ENCODE data around the gene SESN2. TPM values are rescaled to one million over a fixed set of nuclear protein-coding genes. Genes with fewer than 3 reads are reported as not detected.

SESN2 gene
- total RNA-seq, 1 donor from 2014 or later = 5.0 TPM

DNA sequence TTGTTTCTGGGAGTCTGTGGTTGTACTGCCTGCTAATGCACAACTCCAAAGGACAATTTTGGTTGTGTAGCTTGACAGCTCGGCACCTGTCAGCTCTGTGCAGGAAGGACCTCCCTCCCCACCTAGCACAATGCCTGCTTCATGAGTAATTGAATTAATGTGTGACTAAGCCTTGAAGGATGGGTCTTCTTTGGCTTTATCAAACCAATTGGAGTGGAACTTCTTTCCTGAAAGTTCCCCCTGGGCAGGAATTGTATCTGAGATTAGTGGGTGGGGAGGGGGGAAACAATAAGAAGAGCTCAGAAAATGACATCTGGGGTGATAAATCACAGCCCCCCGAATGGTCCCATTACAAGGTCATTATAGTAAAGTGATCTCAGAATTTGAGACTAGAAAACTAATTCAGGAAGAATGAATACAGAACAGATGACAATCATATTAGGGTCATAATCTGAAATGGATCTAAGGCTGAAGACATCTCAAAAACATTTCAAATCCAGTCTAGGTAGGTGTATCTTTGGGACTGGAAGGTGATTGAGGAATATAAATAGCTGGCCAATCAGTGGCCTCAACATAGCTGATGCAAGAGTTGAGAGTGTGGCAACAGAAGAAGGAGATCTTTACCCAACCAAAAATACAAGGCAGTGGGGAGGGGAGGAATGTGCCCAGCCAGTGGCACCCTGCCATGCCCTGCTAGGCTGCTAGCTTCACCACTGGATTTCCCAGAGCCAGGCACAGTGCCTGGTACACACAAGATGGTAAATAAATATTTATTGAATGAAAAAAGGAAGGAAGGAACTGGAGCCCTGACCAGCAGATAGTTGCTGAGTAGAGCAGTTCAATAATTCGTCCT lies 10.1 kb upstream of the SESN2 start:
- peak in 1 of 2 donors; percentile 34 for DNase-seq (ENCODE audit: low read depth in 2 of 2)

DNA sequence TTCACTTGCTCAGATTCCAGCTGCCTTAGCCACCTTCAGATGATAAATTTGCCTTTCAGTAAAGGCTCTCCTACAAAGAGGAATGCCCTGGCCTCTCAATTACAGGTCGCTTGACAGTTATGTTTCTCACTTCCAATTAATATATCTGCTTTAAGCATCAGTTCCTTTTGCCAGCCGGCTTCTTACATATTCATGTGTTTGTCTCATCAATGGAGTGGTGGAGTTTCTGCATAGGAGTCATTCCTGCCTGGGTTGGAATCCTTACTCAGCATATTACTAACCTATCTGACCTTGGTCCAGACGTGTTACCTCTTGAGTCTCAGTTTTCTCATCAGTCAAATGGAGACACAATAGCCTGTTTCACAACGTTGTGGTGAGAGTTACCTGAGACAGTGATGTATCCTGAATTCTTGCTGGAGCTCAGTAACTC lies 9.4 kb upstream of the SESN2 start:
- DNase-seq (ENCODE audit: low read depth in 2 of 2) = no peak

DNA sequence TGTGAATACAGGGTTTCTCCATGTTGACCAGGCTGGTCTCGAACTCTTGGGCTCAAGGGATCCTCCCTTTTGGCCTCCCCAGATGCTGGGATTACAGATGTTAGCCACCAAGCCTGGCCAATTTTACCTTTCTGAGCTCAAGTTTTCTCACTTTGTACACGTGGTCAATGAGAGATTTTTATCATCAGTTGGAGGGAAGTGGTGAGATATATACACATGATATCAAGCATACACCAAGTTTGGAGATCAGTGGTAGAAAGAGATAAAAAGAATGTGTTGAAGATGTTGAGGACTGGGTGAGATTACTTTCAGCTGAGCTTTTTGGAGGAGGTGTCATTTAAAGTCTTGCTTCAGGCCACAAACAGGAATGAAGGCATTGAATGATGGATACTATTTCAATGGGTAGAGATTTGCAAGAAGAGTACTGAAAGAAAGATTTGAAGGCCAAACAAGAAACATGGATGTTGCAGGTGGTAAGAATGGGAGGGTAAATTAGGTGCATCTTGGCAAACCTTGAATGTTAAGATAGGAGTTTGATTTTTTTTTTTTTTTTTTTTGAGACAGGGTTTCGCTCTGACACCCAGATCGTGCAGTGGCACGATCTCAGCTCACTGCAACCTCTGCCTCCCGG lies 3.0 kb upstream of the SESN2 start:
- no peak for DNase-seq (ENCODE audit: low read depth in 2 of 2)

DNA sequence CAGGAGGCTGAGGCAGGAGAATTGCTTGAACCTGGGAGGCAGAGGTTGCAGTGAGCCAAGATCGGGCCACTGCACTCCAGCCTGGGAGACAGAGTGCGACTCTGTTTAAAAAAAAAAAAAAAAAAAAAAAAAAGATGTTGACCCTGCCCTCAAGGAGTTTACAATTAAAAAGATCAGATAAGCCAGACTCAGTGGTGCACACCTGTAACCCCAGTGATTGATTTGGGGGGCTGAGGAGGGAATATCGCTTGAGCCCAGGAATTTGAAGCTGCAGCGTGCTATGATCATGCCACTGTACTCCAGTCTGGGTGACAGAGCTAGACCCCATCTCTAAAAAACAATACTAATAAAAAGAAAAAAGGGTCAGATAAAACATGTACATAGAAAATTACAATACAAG lies 1.6 kb upstream of the SESN2 start:
- DNase-seq (ENCODE audit: low read depth in 2 of 2) = no peak

DNA sequence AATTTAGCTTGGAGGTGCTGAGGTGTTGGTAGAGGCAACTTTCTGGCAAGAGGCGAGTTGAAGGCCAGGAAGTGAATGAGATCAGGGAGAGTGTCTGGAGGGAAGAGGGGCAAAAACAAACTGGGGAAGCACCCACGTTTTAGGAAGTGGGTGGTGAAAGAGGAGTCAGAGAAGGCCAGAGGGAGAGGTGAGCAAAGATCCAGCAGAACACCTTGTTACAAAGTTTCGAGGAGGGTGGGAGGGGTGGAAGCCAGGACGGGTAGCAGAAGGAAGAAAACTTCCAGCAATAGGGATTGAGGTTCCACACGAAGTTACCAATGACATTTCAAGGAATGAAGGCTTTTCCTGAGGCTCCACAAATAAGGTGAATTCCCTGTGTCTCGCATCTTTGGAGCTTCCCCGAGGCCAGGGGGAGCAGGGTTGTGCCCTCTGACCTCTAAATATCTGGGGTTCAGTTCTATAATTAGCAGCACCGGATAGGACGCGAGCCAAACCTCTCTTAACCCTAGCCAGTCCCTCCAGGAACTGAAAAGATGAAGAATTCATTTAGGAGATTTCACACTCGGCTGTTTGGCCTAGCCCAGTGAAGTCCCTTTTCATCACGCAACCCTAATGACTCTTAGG lies 578 bp upstream of the SESN2 start:
- peak in 1 of 2 donors; percentile 19 for DNase-seq (ENCODE audit: low read depth in 2 of 2)

DNA sequence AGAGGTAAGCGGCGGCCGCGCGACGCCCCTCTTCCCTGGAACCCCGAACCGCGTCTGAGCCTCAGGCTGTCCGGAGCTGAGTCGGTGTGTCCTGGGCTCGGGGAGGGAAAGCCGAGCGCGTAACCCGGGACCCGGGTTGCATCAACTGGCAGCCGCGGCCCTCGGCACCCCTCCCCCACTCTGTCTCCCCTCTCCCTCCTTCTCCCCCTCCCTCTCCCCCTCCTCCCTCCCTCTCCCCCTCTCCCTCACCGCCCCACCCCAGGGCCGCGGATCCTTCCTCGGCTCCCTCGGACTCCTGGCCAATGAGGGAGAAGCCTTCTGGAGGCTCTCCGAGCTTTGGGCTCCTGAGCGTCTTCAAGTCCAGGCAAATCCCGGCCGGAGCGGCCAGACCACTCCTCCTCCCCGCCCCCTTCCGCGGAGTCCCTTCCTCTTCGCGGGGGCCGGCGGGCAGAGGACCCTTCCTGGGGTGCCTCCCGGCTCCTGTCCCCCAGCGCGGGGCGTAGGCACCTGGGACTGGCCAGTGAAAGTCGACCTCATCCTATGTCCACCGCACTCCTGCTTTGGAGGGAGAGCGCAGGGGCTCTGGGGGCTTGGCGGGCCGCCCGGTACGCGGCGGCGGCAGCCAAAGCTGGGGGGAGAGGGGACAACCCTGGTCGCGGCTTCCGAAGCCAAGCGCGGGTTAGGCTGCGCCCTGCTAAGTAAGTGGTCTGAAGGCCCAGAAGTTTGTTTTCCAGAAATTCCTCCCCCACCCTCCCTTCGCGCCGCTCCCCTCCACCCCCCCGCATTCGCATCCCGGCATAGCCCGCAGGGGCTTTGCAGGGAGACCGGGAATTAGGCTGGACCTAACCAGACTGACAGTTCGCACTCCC lies 850 bp downstream of the SESN2 start:
- peak; percentile 38 to 89 for DNase-seq (ENCODE audit: low read depth in 2 of 2)

DNA sequence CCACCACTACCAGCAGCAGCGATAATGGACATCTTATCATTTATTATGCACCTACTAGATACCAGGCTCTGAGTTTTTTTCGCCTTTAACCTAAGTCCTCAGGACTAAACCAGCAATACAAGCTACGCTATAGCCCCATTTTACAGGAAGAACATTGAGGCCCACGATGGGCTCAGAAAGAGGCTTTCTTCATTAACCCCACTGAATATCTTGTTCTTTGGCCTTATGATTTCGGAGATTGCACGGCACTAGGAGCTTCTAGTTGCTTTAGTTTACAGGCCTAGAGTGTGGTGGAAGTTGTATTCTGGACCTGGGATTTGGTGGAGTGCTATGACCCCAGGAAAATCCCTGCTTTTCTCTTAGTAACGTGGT lies 1.5 kb downstream of the SESN2 start:
- DNase-seq (ENCODE audit: low read depth in 2 of 2) = no peak

DNA sequence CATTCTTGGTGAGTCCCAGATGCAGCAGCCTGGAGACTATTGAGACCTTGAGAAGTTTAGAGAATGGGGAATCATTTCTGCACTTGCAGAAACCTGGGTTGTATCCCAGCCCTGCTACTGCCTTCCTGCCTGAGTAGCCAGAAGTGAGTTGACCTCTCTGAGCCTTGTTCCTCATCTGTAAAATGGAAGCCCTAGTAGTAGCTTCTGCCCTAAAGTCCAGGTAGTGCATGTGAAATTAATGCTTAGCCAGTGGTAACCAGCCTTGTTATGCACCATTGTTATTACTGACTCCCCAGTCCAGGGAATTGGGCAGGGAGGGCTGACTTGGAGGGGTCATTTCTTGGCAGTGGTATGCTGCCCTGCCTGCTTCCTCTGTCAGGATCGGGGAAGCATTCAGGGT lies 5.6 kb downstream of the SESN2 start:
- DNase-seq (ENCODE audit: low read depth in 2 of 2) = no peak

DNA sequence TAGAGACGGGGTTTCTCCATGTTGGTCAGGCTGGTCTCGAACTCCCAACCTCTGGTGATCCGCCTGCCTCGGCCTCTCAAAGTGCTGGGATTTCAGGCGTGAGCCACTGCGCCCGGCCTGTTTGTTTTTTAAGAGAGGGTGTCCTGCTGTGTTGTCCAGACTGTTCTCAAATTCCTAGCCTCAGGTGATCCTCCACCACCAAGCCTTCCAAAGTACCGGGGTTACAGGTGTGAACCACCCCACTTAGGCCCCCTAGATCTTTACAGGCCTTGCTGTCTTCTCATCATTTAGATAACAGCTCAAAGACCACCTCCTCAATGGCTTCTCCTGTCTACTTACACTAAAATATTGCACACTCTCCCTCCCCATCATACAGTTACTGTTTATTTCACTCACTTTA lies 6.3 kb downstream of the SESN2 start:
- no peak for DNase-seq (ENCODE audit: low read depth in 2 of 2)

DNA sequence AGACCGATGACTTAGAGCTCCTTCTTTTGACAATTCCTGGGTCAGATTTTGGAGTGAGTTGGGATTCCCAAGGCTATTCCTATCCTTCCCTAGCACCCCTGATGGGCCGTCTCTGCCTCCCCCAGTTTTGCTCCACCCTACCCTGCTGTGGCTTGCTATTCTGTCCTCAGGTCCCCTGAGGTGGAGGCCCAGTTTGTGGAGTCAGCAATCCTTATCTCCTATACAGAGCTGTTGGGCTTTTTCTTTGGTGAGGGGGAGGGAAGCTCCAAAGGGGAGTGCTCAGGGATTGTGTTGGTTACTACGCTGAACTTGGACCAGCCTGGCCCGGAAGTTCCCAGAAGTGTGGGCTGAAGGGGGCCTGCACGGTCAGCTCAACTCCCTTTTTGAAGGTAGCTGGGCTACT lies 7.6 kb downstream of the SESN2 start:
- DNase-seq (ENCODE audit: low read depth in 2 of 2) = no peak

DNA sequence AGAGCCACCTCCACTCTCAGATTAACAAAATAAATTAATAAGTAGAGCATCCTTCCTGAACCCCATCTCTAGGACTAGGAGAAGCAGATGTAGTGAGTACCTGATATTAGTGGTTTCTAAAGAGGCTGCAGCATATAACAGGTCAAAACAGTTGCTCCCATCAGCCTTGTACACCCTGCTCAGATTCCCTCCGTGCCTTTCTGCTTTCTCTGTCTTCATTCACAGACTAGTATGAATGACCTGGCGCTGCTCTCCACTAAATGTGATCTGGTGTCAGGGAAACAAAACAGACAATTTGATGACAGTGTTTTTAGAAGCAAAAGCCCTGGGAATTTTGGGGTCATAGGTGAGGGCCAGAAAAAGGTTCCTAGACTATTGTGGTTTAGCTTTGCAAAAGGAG lies 8.3 kb downstream of the SESN2 start:
- peak in 1 of 2 donors; percentile 52 for DNase-seq (ENCODE audit: low read depth in 2 of 2)

DNA sequence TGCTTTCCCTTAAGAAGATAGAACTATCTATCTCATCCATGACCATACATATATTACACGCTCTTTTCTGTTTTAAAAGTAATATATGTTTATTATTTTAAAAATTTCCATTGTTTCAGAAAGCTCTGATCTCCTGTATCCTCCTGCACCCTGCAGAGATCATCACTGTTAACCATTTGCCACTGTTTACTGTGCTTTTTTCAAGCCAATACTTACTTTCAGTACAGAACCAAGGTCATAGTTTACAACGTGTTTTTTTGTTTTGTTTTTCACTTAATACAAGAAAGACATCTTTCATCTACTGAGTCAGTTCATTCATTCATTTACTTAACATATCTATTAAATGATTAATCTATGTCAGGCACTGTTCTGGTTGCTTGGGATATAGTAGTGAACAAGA lies 10.2 kb downstream of the SESN2 start:
- DNase-seq (ENCODE audit: low read depth in 2 of 2) = no peak

DNA sequence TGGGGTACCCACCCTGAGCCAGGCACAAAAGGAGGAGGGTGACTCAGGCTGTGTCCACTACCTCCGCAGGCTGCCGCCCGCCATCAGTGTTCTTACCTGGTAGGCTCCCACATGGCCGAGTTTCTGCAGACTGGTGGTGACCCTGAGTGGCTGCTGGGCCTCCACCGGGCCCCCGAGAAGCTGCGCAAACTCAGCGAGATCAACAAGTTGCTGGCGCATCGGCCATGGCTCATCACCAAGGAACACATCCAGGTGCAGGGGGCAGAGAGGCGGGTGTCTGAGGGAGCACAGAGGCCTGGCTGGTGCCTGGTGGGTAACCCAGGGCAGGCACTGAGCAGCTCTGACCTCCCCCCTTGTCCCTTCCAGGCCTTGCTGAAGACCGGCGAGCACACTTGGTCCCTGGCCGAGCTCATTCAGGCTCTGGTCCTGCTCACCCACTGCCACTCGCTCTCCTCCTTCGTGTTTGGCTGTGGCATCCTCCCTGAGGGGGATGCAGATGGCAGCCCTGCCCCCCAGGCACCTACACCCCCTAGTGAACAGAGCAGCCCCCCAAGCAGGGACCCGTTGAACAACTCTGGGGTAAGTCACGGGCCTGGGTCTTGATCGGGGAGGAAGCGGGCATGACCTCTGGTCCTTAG lies 13.0 kb downstream of the SESN2 start:
- no peak for DNase-seq (ENCODE audit: low read depth in 2 of 2)

DNA sequence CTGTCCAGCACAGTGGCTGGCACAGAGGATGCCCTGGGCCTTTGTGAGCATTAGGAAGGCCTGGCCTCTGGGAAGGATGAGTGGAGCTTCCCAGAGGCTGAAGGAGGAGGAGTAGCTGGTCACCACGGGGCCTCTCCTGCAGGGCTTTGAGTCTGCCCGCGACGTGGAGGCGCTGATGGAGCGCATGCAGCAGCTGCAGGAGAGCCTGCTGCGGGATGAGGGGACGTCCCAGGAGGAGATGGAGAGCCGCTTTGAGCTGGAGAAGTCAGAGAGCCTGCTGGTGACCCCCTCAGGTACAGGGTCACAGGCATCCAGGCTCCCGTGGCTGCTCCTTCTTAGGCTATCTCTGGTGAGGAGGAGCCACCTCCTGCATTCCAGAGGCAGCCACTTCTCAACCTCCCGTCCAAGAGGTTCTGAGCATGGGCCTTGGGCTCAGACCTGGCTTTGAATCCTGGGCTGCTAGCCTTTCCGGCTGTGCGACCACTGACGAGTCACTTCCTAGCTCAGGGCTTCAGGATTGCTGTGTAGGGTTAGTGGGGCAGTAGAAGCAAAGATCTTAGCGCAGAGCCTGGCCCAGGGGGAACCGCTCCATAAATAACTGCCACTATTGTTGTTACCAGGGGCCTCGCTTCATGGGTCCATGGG lies 14.0 kb downstream of the SESN2 start:
- DNase-seq (ENCODE audit: low read depth in 2 of 2) = no peak

DNA sequence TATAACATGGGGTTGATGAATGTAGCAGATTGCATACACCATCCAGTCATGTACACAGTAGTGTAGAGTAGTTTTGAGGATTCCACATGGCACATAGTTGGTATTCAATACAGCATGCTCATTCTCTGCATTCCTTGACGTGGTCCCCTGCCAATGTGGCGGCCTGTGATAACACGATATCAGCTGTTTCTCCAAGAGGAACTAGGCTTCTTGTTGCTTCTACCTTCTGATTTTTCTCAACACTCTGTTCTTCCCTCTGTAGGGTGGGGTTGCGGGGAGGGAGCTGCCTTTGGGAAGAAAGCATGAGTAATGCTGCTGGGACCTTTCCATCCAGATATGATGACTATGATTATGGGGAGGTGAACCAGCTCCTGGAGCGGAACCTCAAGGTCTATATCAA lies 19.4 kb downstream of the SESN2 start:
- DNase-seq (ENCODE audit: low read depth in 2 of 2) = no peak

DNA sequence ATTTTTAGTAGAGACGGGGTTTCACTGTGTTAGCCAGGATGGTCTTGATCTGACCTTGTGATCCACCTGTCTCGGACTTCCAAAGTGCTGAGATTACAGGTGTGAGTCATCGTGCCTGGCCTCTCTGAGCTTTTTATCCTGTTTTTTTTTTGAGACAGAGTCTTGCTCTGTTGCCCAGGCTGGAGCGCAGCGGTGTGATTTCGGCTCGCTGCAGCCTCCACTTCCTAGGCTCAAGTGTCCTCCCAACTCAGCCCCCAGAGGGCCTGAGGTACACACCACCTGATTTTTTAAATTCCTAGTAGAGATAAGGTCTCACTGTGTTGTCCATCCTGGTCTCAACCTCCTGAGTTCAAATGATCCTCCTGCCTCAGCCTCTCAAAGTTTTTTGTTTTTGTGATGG lies 20.4 kb downstream of the SESN2 start:
- DNase-seq (ENCODE audit: low read depth in 2 of 2) = no peak

DNA sequence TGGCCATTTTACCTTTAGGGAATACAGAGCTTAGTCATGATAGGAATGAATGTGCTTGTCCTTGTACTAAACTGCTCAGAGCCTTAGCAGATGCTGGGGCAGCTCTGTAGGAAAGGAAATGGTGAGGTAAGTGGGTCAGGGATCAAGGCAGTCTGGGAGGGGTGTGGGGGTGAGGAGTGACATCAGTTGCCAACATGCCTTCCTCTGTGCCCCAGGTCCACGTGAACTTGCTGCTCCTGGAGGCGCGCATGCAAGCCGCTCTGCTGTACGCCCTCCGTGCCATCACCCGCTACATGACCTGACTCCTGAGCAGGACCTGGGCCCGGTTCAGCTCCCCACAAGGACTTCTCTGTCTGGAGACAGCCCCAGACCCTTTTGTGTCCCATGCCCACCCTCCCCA lies 21.2 kb downstream of the SESN2 start:
- DNase-seq (ENCODE audit: low read depth in 2 of 2) = peak in 1 of 2 donors; percentile 65

DNA sequence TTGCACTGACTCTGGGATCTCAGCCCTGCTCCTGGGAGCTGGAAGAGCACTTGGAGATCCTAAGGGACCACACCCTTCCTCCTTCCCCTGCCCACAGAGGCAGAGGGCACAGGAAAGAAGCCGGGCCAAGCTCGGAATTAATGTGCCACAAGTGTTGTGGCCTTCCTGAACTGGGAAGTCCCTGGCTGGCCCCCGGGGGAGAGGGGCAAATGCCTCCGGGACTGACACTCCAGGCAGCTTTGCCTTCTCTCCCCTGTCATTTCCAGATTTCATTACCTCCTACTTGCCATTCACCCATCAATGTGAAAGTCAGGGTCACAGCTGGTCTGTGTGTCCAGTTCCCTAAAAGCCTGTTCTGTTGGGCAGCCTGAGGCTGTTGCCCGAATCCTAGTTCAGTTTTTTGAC lies 21.7 kb downstream of the SESN2 start:
- DNase-seq (ENCODE audit: low read depth in 2 of 2) = no peak

DNA sequence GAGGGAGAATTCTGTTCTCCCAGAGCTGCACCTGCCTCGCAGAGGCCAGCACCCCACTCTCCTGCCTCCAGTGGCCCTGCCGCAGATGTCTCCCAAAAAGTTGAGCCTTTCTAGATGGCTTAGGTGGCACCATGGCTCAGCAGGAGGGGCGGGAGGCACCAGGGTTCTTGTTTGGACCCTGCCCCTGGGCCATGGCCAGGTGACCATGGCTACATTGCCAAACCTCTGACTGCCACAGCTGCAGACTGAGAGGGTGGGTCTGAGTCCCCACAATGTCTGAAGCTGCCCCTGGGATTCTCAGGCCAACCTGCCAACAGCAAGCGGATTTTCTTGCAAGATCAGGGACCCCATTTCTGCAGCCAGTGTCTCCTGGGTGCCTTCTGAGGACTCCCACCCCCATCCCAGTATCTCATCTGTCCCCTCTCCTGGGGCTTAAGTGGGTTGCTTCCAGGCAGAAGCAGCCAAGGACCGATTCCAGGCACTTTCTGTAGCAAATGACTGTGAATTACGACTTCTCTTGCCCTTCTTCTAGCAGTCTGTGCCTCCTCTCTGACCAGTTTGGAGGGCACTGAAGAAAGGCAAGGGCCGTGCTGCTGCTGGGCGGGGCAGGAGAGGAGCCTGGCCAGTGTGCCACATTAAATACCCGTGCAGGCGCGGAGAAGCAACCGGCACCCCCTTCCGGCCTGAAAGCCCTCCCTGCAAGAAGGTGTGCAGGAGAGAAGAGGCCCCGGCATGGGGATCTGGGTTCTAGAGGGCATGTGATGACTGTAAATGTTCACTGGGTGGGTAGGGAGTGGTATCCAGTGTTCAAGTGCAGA lies 22.5 kb downstream of the SESN2 start:
- no peak for DNase-seq (ENCODE audit: low read depth in 2 of 2)

Data from lung microvascular endothelial cell (primary cell).